ENCODE measurements around the gene WT1. TPM values are rescaled to one million over a fixed set of nuclear protein-coding genes. Genes with fewer than 3 reads are reported as not detected.

WT1 gene
- total RNA-seq, 4 donors from 2014 or later, result not detected

DNA sequence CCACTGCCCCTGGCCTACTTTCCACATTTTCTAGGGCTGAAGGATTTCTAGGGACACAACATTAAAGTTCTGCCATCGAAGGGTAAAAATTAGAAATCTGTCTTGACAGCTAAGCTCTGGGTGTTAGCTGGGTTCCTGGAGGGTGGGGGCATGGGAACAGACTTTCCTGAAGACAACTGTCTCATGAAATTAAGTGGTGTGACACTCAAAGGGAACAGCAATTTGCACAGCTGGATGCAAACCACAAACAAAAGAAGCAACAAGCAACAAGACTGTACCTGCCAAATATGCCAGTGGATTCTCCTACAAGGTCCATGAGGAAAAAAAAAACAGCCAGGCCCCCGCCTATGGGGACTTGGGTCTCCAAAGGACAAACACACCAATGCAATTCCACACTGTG is 32.5 kb downstream of the WT1 start:
- Histone ChIP-seq H3K27me3 (peaks cover 24% of the 10 kb centered on the region), H3K4me1 (no peaks in the 10 kb centered on the region), H3K4me3 (no peak overlapping the region), H3K9me3 (no peaks in the 10 kb centered on the region), H3K36me3 (no peaks in the 10 kb centered on the region), H3K27ac (no peak overlapping the region)
- DNase-seq (ENCODE audit: low spot score in 2 of 2), result no peak
- TF ChIP-seq POLR2AphosphoS5 (IDR thresholded peaks at IDR 0.05) (no peak), POLR2A (IDR thresholded peaks at IDR 0.05) (no peak), EP300 (IDR thresholded peaks at IDR 0.05) (no peak), CTCF (IDR thresholded peaks at IDR 0.05) (no peak)
- WGBS, result 77% methylated on average over 2 of the region's 2 CpGs

- no peak overlapping the region for H3K27ac ChIP-seq
- H3K27me3 ChIP-seq, result peaks cover 27% of the 10 kb centered on the region
- no peak for DNase-seq (ENCODE audit: low spot score in 2 of 2)
- WGBS, result 55% methylated on average over 5 of the region's 5 CpGs
- no peaks in the 10 kb centered on the region for H3K4me1 ChIP-seq
- TF ChIP-seq CTCF (IDR thresholded peaks at IDR 0.05), result no peak
- TF ChIP-seq POLR2AphosphoS5 (IDR thresholded peaks at IDR 0.05), result no peak
- TF ChIP-seq POLR2A (IDR thresholded peaks at IDR 0.05), result no peak
- no peak for TF ChIP-seq EP300 (IDR thresholded peaks at IDR 0.05)
- no peaks in the 10 kb centered on the region for H3K9me3 ChIP-seq
- no peak overlapping the region for H3K4me3 ChIP-seq
- H3K36me3 ChIP-seq, result no peaks in the 10 kb centered on the region
Measured at GRCh38 chr11:32400670-32401369, 34.5 kb downstream of the WT1 start.

DNA sequence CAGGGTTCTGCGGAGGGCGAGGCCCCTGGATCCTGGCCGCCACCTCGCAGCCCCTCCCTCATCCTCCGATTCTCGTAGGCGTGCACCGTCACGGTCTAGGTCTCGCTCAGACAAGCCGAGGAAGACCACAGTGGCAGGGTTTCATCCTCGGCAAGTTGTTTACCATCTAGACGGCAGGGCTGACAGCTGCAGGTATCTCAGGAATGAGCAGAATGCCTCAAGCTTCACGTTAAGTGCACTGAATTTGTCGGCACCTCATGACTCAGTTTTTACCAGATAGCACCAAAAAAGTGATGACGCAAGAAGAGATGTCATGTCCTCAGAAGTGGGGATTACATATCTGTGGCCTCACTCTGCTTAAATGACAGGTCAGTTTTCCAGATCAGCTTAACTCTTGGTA is 35.1 kb downstream of the WT1 start:
- no peak overlapping the region for H3K4me3 ChIP-seq
- no peak for TF ChIP-seq CTCF (IDR thresholded peaks at IDR 0.05)
- no peak for TF ChIP-seq EP300 (IDR thresholded peaks at IDR 0.05)
- no peak for TF ChIP-seq POLR2A (IDR thresholded peaks at IDR 0.05)
- no peak for TF ChIP-seq POLR2AphosphoS5 (IDR thresholded peaks at IDR 0.05)
- no peak overlapping the region for H3K27ac ChIP-seq
- no peaks in the 10 kb centered on the region for H3K4me1 ChIP-seq
- no peaks in the 10 kb centered on the region for H3K9me3 ChIP-seq
- no peak for DNase-seq (ENCODE audit: low spot score in 2 of 2)
- WGBS, result 7% methylated on average over 16 of the region's 16 CpGs
- peaks cover 27% of the 10 kb centered on the region for H3K27me3 ChIP-seq
- H3K36me3 ChIP-seq, result no peaks in the 10 kb centered on the region

DNA sequence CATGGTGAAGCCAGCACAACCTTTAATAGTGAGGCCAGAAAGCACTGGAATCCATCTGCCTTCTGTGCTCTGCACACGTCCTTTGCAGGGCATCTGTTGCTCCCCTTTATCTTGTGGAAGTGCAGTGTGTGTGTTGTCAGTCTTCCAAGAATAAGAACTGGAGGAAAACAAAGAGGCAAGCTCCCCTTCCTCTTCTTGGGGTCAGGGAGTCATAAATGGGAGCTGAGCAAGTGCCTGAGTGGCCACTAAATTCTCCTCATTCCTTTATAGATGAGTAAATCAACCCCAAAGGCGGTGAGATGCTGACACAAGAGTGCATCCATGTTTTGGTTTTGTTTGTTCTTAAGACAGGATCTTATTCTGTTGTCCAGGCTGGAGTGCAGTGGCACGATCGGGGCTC is 38.3 kb downstream of the WT1 start:
- no peaks in the 10 kb centered on the region for H3K4me1 ChIP-seq
- WGBS, result 80% methylated on average over 4 of the region's 4 CpGs
- TF ChIP-seq POLR2A (IDR thresholded peaks at IDR 0.05), result no peak
- TF ChIP-seq CTCF (IDR thresholded peaks at IDR 0.05), result no peak
- no peak for TF ChIP-seq POLR2AphosphoS5 (IDR thresholded peaks at IDR 0.05)
- TF ChIP-seq EP300 (IDR thresholded peaks at IDR 0.05), result no peak
- H3K27me3 ChIP-seq, result peaks cover 29% of the 10 kb centered on the region
- H3K4me3 ChIP-seq, result no peak overlapping the region
- DNase-seq (ENCODE audit: low spot score in 2 of 2), result no peak
- no peaks in the 10 kb centered on the region for H3K36me3 ChIP-seq
- H3K27ac ChIP-seq, result no peak overlapping the region
- H3K9me3 ChIP-seq, result no peaks in the 10 kb centered on the region

DNA sequence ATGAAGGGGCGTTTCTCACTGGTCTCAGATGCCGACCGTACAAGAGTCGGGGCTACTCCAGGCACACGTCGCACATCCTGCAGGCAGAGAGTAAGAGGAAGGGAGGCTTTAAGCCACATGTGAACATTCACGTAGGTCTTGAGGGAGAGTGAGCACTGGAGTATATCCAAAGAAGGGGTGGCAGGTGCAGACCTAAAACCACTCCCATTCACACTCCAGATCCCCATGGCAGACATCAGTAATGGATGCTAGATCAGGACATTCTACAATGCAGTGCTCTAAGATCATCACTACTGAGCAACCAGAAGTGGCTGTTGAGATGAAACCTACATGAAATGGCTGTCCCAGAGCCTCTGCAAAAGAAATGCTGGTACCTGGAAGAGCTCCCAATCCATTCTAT is 39.0 kb downstream of the WT1 start:
- H3K4me3 ChIP-seq, result no peak overlapping the region
- H3K27ac ChIP-seq, result no peak overlapping the region
- H3K4me1 ChIP-seq, result no peaks in the 10 kb centered on the region
- no peaks in the 10 kb centered on the region for H3K36me3 ChIP-seq
- no peaks in the 10 kb centered on the region for H3K9me3 ChIP-seq
- peaks cover 29% of the 10 kb centered on the region for H3K27me3 ChIP-seq
- TF ChIP-seq CTCF (IDR thresholded peaks at IDR 0.05), result no peak
- TF ChIP-seq POLR2AphosphoS5 (IDR thresholded peaks at IDR 0.05), result no peak
- no peak for TF ChIP-seq POLR2A (IDR thresholded peaks at IDR 0.05)
- no peak for DNase-seq (ENCODE audit: low spot score in 2 of 2)
- WGBS, result 65% methylated on average over 7 of the region's 7 CpGs
